Fibroblast of lung (primary cell): ENCODE results near the gene ONECUT2.

Source experiments
- CTCF ChIP-seq, 2 donors: IDR thresholded peaks in 1 of 2; conservative IDR thresholded peaks in 1 of 2; 1 replicate in 1 of 2; 2 replicates in 1 of 2; pipeline ENCODE4 v1.5.1; 2011 to 2012; ENCODE audit warnings: low read length in 2 of 2, control low read depth in 1 of 2, inconsistent platforms in 1 of 2, low read depth in 1 of 2, mild to moderate bottlenecking in 1 of 2
- EZH2 ChIP-seq: IDR thresholded peaks from 2 replicates; pipeline ENCODE4 v1.5.1; 2012; ENCODE audit warnings: low read length, control low read depth, mild to moderate bottlenecking; ENCODE audit errors: missing control alignments

- TF ChIP-seq CTCF (conservative IDR thresholded peaks at IDR 0.05 in 1 of 2, IDR thresholded peaks at IDR 0.05 in 1 of 2; ENCODE audit: low read depth in 1 of 2, low read length in 2 of 2): no peak
- no peak for TF ChIP-seq EZH2
Measured at GRCh38 chr18:57431467-57432080, 3.6 kb upstream of the ONECUT2 start.
